Measurements from ENCODE around the gene ATG4B.
A peak's percentile ranks its signal among the peaks of the same experiment; 100 is the strongest.

The ATG4B gene

GRCh38 chr2:241686324-241686649 is 48.8 kb downstream of the ATG4B start:
- DNase-seq (ENCODE audit: insufficient read length) (no peak), FAIRE-seq (no peak)
- no peak for TF ChIP-seq POLR2AphosphoS5 (IDR thresholded peaks at IDR 0.05; ENCODE audit: low read depth, low read length)
- no peak for TF ChIP-seq POLR2A (IDR thresholded peaks at IDR 0.05; ENCODE audit: low read depth, low read length)
- no peak for TF ChIP-seq TAF1 (IDR thresholded peaks at IDR 0.05; ENCODE audit: borderline replicate concordance, low read depth, low read length)

DNA sequence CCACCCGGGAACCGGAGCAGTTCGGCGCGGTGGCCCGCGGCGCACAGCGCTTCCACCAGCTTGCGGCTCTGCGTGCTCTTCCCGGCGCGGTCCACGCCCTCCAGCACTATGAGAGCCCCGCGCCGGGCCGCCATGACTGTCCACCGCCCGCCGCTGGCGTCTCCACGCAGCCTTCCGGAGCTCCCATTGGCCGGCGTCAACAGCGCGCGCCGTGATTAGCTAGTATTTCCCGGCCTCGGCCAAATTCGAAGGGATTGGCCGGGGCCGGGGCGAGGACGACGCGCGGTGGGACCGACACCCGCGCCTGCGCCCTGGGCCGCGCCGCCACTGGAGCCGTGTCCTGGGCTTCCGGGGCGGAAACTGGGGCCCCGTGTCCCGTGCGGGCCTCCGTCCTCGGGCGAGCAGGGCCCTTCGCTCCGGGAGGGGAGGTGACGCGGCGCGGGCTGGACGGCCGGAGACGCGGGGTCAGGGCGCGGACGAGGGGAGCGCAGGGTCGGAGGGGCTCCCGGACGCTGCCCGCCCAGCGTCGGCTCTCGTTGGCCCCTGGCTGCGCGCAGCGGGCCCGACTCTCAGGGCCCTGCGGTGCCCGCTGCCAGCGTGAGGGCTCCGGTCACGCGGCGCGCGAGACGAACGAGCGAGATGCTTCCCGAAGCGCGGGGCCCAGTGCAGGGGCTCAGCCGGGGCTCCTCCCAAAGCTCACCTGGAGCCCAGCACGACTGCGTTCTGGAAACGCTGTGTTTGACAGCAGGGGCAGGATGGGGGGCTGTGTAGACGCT is 49.3 kb downstream of the ATG4B start, which contains the start of gene DTYMK:
Gene DTYMK (minus strand): TSS at position 166 of the 776 bp plus-strand sequence. CDS start 32 bp downstream, at position 134.
- peak; percentile 91 for FAIRE-seq
- peak; percentile 59; the same call in 1 of the 2 replicates for TF ChIP-seq TAF1 (IDR thresholded peaks at IDR 0.05; ENCODE audit: borderline replicate concordance, low read depth, low read length)
- TF ChIP-seq POLR2A (IDR thresholded peaks at IDR 0.05; ENCODE audit: low read depth, low read length), result peak; percentile 92; the same call in 1 of the 2 replicates
- TF ChIP-seq POLR2AphosphoS5 (IDR thresholded peaks at IDR 0.05; ENCODE audit: low read depth, low read length), result peak; percentile 74
- peak; percentile 99 for DNase-seq (ENCODE audit: insufficient read length)

DNA sequence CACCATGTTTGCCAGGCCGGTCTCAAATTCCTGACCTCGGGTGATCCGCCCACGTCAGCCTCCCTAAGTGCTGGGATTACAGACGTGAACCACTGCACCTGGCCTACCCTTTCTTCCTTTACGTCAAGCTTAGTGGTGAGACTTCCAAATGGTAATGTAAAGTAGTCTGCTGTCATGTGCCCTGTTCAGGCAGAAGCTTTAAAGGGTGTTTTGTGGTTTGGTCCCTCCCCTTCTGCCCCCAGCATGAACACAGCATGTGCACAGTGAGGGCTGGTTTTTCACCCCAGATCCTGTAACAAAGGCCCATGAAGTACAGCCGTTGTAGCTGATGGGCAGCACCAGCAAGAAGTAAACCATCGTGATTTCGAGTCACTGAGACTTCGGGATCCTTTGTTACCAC is 51.8 kb downstream of the ATG4B start:
- FAIRE-seq (no peak), DNase-seq (ENCODE audit: insufficient read length) (no peak)

DNA sequence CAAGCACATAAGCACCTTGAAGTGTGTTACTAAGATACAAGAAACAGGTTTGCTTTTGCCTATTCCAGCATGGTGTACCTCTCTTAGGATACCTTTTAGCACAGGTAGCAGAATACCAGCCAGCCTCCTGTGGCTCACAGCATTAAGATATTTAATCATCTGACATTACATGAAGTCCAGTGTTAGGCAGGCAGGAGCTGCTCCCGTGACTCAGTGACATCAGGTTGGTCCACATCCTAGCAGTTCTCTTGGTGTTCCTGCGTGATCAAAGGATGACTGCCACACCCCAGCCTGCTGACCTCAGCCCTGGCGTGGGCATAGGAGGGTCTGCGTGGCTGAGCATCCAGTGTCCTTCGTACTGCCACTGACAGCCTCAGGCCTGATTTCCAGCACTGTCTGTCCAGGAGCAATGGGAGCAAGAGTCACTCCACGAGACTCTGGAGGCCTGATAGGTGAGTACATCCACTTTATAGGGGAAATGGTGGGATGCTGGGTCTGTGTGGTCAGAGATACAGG is 52.8 kb downstream of the ATG4B start:
- DNase-seq (ENCODE audit: insufficient read length), result no peak
- no peak for TF ChIP-seq TAF1 (IDR thresholded peaks at IDR 0.05; ENCODE audit: borderline replicate concordance, low read depth, low read length)
- 0 out of 2 replicates have a peak, but pooled peaks have one; percentile 38 for TF ChIP-seq POLR2AphosphoS5 (IDR thresholded peaks at IDR 0.05; ENCODE audit: low read depth, low read length)
- no peak for TF ChIP-seq POLR2A (IDR thresholded peaks at IDR 0.05; ENCODE audit: low read depth, low read length)
- FAIRE-seq, result no peak

More for the DNA sequence above, 51.8 kb downstream of the ATG4B start:
- no peak for TF ChIP-seq POLR2AphosphoS5 (IDR thresholded peaks at IDR 0.05; ENCODE audit: low read depth, low read length)
- TF ChIP-seq TAF1 (IDR thresholded peaks at IDR 0.05; ENCODE audit: borderline replicate concordance, low read depth, low read length), result no peak
- no peak for TF ChIP-seq POLR2A (IDR thresholded peaks at IDR 0.05; ENCODE audit: low read depth, low read length)

DNA sequence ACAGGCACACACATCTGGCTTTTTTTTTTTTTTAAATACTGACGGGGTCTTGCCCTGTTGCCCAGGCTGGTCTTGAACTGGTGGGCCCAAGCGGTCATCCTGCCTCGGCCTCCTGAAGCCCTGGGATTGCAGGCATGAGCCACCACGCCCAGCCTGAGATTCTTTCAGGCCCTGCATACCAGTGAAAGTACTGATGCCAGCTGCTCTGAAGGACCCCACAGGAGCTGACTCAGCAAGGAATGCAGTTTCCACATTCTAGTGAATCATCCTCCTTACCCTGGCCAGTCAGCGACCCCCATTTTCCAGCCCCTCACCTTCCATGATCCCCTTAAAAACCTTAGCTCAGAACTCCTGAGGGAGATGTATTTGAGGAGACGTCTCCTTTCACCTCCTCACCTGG is 55.0 kb downstream of the ATG4B start:
- TF ChIP-seq TAF1 (IDR thresholded peaks at IDR 0.05; ENCODE audit: borderline replicate concordance, low read depth, low read length) (no peak), POLR2A (IDR thresholded peaks at IDR 0.05; ENCODE audit: low read depth, low read length) (no peak), POLR2AphosphoS5 (IDR thresholded peaks at IDR 0.05; ENCODE audit: low read depth, low read length) (no peak)
- no peak for FAIRE-seq

DNA sequence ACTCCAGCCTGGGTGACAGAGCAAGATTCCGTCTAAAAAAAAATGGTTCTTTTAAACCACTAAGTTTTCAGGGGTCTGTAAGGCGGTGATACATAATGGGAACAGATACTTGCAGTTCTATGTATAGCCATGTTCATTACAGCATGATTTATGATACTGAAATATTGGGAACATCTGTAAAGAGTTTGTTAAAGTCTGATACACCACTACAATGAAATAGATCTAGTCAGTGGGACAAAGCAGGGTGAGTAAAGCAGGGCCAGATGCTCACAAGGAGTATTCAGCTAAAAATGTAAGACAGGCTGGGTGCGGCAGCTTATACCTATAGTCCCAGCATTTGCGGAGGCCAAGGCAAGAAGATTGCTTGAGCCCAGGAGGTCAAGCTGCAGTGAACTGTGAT is 58.2 kb downstream of the ATG4B start:
- no peak for TF ChIP-seq POLR2AphosphoS5 (IDR thresholded peaks at IDR 0.05; ENCODE audit: low read depth, low read length)

More for the DNA sequence above, 55.0 kb downstream of the ATG4B start:
- no peak for DNase-seq (ENCODE audit: insufficient read length)

DNA sequence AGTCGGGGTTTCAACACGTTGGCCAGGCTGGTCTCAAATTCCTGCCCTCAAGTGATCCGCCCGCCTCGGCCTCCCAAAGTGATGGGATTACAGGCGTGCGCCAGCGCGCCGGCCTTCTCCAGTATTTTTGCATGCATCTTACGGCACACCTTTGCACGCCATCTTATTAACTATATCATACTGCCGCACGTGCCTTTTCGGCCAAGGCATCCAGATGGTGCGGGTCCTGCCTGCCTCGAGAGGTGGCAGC is 63.6 kb downstream of the ATG4B start:
- FAIRE-seq (no peak), DNase-seq (ENCODE audit: insufficient read length) (no peak)

More for the DNA sequence above, 58.2 kb downstream of the ATG4B start:
- FAIRE-seq, result no peak
- DNase-seq (ENCODE audit: insufficient read length), result no peak

DNA sequence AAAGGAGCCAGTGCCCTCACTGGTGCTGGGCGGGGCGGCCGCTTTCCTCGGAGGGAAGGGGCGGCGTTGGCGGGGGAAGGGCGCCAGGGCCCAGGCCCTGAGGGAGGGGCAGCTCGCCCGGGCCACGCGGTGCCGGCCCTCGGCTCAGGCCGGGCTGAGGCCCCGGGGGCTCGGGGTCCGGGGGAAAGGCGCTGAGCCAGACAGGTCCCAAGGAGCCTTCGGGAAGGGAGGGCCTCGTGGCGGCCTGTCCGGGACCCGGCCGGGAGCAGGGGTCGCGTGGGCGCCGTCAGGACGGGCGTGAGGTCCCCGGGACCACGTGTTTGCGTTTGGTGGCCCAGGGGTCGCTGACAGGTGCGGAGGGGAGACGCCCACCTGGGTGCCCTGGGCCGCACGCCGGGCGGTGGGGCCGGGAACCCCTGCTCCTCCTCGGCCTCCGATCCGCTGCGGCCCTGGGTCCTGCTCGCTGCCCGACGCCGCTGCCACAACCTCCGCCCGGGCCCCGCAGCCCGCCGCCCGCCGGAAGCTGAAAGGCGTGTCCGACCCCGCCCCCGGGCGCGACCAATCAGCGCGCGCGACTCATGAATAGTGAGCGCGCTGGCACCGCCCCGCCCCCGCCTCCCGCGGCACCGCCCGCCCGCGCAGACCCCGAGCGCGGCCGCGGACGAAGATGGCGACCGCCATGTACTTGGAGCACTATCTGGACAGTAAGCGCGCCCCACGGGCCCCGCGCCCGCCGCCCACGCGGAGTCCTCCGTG is 64.1 kb downstream of the ATG4B start, which contains the start of gene ING5:
Gene ING5 (plus strand): TSS at position 641 of the 756 bp plus-strand sequence. CDS start 27 bp downstream, at position 668.
- peak; percentile 91 for FAIRE-seq
- TF ChIP-seq POLR2A (IDR thresholded peaks at IDR 0.05; ENCODE audit: low read depth, low read length) (peak; percentile 84), TAF1 (IDR thresholded peaks at IDR 0.05; ENCODE audit: borderline replicate concordance, low read depth, low read length) (no peak; the same call in 1 of the 2 replicates), POLR2AphosphoS5 (IDR thresholded peaks at IDR 0.05; ENCODE audit: low read depth, low read length) (peak; percentile 89)
- peak; percentile 77 for DNase-seq (ENCODE audit: insufficient read length)

More for the DNA sequence above, 63.6 kb downstream of the ATG4B start:
- no peak for TF ChIP-seq POLR2A (IDR thresholded peaks at IDR 0.05; ENCODE audit: low read depth, low read length)
- TF ChIP-seq POLR2AphosphoS5 (IDR thresholded peaks at IDR 0.05; ENCODE audit: low read depth, low read length), result no peak
- no peak for TF ChIP-seq TAF1 (IDR thresholded peaks at IDR 0.05; ENCODE audit: borderline replicate concordance, low read depth, low read length)

GRCh38 chr2:241702155-241703031 is 64.9 kb downstream of the ATG4B start:
- FAIRE-seq (no peak), DNase-seq (ENCODE audit: insufficient read length) (peak; percentile 90)
- TF ChIP-seq POLR2A (IDR thresholded peaks at IDR 0.05; ENCODE audit: low read depth, low read length) (no peak), POLR2AphosphoS5 (IDR thresholded peaks at IDR 0.05; ENCODE audit: low read depth, low read length) (no peak), TAF1 (IDR thresholded peaks at IDR 0.05; ENCODE audit: borderline replicate concordance, low read depth, low read length) (no peak)

- FAIRE-seq (peak; percentile 46), DNase-seq (ENCODE audit: insufficient read length) (no peak)
- TF ChIP-seq TAF1 (IDR thresholded peaks at IDR 0.05; ENCODE audit: borderline replicate concordance, low read depth, low read length) (no peak), POLR2AphosphoS5 (IDR thresholded peaks at IDR 0.05; ENCODE audit: low read depth, low read length) (no peak), POLR2A (IDR thresholded peaks at IDR 0.05; ENCODE audit: low read depth, low read length) (no peak)
Measured at GRCh38 chr2:241703032-241703604, 65.6 kb downstream of the ATG4B start.

Data from GM12892 (cell line).